HepG2 (cell line): ENCODE measurements around the gene SBNO2. TPM values are rescaled to one million over a fixed set of nuclear protein-coding genes. Genes with fewer than 3 reads are reported as not detected.

ENCODE experiments used
- CENPX ChIP-seq: sonication (generic); formaldehyde crosslinking; IDR thresholded peaks from 2 replicates; pipeline ENCODE4 v1.9.0; 2021; ENCODE audit warnings: mild to moderate bottlenecking, missing genetic modification reagents, moderate library complexity
- MXD1 ChIP-seq: sonication (generic); formaldehyde crosslinking; IDR thresholded peaks from 2 replicates; pipeline ENCODE4 v1.4.0; 2020; ENCODE audit warnings: mild to moderate bottlenecking, missing genetic modification reagents
- PATZ1 ChIP-seq: sonication (generic); formaldehyde crosslinking; IDR thresholded peaks from 2 replicates; pipeline ENCODE4 v1.4.0; 2020; ENCODE audit warnings: missing genetic modification reagents
- PPARG ChIP-seq: conservative IDR thresholded peaks from 2 replicates; pipeline ENCODE4 v1.6.1; 2016; ENCODE audit warnings: missing biosample characterization, missing genetic modification reagents
- SMARCE1 ChIP-seq: fragments of 450-650 bp; IDR thresholded peaks from 2 replicates; pipeline ENCODE4 v1.6.1; 2017; ENCODE audit warnings: borderline replicate concordance
- TFAP4 ChIP-seq: sonication (generic); IDR thresholded peaks from 2 replicates; pipeline ENCODE4 v1.6.1; 2016; ENCODE audit warnings: low read depth, borderline replicate concordance
- ZBTB2 ChIP-seq: sonication (generic); formaldehyde crosslinking; IDR thresholded peaks from 2 replicates; pipeline ENCODE4 v1.8.0; 2022; ENCODE audit warnings: low read depth, missing genetic modification reagents
- ZNF343 ChIP-seq: sonication (generic); formaldehyde crosslinking; IDR thresholded peaks from 2 replicates; pipeline ENCODE4 v1.4.0; 2020; ENCODE audit warnings: mild to moderate bottlenecking, missing genetic modification reagents
- polyA plus RNA-seq, 8 experiments: library from polyadenylated mRNA; depleted of rRNA in 3 of 8; stranded (reverse) in 7 of 8; unstranded in 1 of 8; fragments of >200 nt; fragmentation: Illumina TruSeq in 4 of 8; extraction: Trizol in 4 of 8; gene quantifications; 2 replicates each; pipeline versions ENCODE4 v1.2.1 to v1.2.3, GENCODE V29; 2011 to 2016; ENCODE audit warnings: low read depth in 4 of 8, missing spikeins in 1 of 8, mixed read lengths in 1 of 8; ENCODE audit not compliant: insufficient read depth in 1 of 8
- total RNA-seq, 5 experiments: library from RNA; depleted of rRNA; stranded (reverse); fragments of >200 nt; fragmentation: Illumina TruSeq; extraction: Trizol; gene quantifications; 2 replicates each; pipeline ENCODE4 v1.2.3, GENCODE V29; 2016; ENCODE audit warnings: low read depth in 1 of 5
- TF ChIP-seq, protein P1 (sequence below): sonication (generic); formaldehyde crosslinking; IDR thresholded peaks from 2 replicates; pipeline ENCODE4 v1.5.0; 2020; ENCODE audit warnings: mild to moderate bottlenecking, missing genetic modification reagents, borderline replicate concordance

SBNO2 gene
- total and polyA plus RNA-seq, 2 of the 13 experiments (the other 11 are each of a cell fraction or from before 2014, with no cell fraction given) = 8.6 to 10.4 TPM

DNA sequence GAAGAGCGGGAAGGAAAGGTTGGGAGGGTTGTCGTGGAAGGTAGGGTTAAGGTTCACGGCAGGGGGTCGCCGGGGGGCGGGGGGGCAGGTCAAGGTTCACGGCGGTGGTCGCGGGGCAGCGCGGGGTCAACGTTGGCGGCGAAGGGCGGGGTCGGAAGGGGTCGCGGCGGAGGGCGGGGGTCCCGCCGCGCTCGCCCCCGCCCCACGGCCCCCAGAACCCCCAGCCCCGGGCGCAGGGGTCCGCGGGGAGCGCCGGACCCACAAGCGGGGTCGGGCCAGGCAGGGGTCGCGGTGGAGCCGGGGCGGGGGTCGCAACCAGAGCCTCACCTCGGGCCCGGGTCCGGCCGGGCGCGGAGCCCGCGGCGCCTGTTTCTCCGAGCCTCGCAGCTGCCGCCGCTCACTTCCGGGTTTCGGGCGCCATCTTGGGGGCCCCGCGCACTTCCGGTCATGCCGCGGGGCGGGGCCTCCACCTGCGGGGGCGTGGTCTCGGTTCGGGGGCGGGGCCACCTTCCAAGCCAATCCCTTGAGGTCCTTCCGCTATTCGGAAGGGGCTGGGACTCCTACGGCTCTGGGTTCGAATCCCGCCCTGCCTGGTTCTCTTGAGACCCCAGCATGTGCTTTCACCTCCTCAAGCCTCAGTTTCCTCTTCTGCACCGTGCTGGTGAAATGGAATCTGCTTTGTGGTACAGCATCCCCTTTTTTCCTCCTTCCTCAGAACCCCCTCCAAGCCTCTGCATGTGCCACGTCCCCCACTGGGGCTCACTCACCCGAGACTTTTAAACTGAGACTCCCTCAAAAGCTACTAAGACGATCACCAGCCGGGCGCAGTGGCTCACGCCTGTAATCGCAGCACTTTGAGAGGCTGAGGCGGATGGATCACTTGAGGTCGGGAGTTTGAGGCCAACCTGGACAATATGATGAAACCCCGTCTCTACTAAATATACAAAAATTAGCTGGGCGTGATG lies at the start of gene SBNO2 (continued):
- TF ChIP-seq ZNF343 (CRISPR knock-in tag) (no peak; the same call in 1 of the 2 replicates), CENPX (CRISPR knock-in tag) (no peak), SMARCE1 (no peak), TFAP4 (peak; percentile 38; the same call in 1 of the 2 replicates), PPARG (0 out of 2 replicates have a peak, but pooled peaks have one; percentile 12), PATZ1 (CRISPR knock-in tag) (peak; percentile 80), ZBTB2 (CRISPR knock-in tag) (no peak), MXD1 (CRISPR knock-in tag) (0 out of 2 replicates have a peak, but pooled peaks have one; percentile 53)
- TF ChIP-seq, protein P1, sequence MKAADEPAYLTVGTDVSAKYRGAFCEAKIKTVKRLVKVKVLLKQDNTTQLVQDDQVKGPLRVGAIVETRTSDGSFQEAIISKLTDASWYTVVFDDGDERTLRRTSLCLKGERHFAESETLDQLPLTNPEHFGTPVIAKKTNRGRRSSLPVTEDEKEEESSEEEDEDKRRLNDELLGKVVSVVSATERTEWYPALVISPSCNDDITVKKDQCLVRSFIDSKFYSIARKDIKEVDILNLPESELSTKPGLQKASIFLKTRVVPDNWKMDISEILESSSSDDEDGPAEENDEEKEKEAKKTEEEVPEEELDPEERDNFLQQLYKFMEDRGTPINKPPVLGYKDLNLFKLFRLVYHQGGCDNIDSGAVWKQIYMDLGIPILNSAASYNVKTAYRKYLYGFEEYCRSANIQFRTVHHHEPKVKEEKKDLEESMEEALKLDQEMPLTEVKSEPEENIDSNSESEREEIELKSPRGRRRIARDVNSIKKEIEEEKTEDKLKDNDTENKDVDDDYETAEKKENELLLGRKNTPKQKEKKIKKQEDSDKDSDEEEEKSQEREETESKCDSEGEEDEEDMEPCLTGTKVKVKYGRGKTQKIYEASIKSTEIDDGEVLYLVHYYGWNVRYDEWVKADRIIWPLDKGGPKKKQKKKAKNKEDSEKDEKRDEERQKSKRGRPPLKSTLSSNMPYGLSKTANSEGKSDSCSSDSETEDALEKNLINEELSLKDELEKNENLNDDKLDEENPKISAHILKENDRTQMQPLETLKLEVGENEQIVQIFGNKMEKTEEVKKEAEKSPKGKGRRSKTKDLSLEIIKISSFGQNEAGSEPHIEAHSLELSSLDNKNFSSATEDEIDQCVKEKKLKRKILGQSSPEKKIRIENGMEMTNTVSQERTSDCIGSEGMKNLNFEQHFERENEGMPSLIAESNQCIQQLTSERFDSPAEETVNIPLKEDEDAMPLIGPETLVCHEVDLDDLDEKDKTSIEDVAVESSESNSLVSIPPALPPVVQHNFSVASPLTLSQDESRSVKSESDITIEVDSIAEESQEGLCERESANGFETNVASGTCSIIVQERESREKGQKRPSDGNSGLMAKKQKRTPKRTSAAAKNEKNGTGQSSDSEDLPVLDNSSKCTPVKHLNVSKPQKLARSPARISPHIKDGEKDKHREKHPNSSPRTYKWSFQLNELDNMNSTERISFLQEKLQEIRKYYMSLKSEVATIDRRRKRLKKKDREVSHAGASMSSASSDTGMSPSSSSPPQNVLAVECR (CRISPR knock-in tag) = peak; percentile 67; the same call in 1 of the 2 replicates
